H1 (cell line): ENCODE results near the gene SETD1B. TPM values are rescaled to one million over a fixed set of nuclear protein-coding genes. Genes with fewer than 3 reads are reported as not detected.

Source experiments
- CTCF ChIA-PET: fragments of 300-600 bp; sonication (Branson Sonifier 250); formaldehyde crosslinking; loops from one replicate; lab custom pipeline; 2021; ENCODE audit not compliant: partially characterized antibody; lab: Charles Lee
- POLR2A ChIA-PET: fragments of 300-600 bp; sonication (Branson Sonifier 250); formaldehyde crosslinking; loops from one replicate; lab custom pipeline; 2021; ENCODE audit warnings: inconsistent platforms; ENCODE audit not compliant: partially characterized antibody; lab: Charles Lee
- DNase-seq, 2 experiments: peaks; one replicate each; pipeline versions ENCODE4 v3.0.0 to v3.0.0-alpha.2; 2010 to 2022; ENCODE audit warnings: low spot score in 2 of 2, low read depth in 1 of 2, mixed read lengths in 1 of 2
- FAIRE-seq: peaks from 2 replicates; lab custom pipeline; 2011; peaks lifted over from hg19 to GRCh38; lab: Jason Lieb, UNC
- H2AFZ ChIP-seq: 2 replicates; pipeline ENCODE4 v1.8.1; 2012; ENCODE audit warnings: low read length, inconsistent platforms
- H2AK5ac ChIP-seq: 2 replicates; pipeline ENCODE4 v1.6.1; 2013; ENCODE audit warnings: low read depth, low read length
- H2BK120ac ChIP-seq: replicated peaks from 2 replicates; pipeline ENCODE3; 2013; ENCODE audit warnings: low read depth, low read length, inconsistent platforms
- H2BK12ac ChIP-seq: 2 replicates; pipeline ENCODE4 v1.6.1; 2013; ENCODE audit warnings: low read depth, low read length
- H2BK15ac ChIP-seq: 2 replicates; pipeline ENCODE4 v1.6.1; 2013; ENCODE audit warnings: low read length
- H2BK20ac ChIP-seq: 2 replicates; pipeline ENCODE4 v1.6.1; 2013; ENCODE audit warnings: low read length
- H2BK5ac ChIP-seq: 2 replicates; pipeline ENCODE4 v1.6.1; 2013; ENCODE audit warnings: low read depth, low read length
- H3K14ac ChIP-seq: 2 replicates; pipeline ENCODE4 v1.6.1; 2013; ENCODE audit warnings: inconsistent platforms; ENCODE audit not compliant: insufficient read length
- H3K18ac ChIP-seq: 2 replicates; pipeline ENCODE4 v1.6.1; 2013; ENCODE audit warnings: low read length; ENCODE audit errors: extremely low read depth
- H3K23ac ChIP-seq: 2 replicates; pipeline ENCODE4 v1.6.1; 2013; ENCODE audit warnings: inconsistent platforms; ENCODE audit not compliant: insufficient read length
- H3K23me2 ChIP-seq: 2 replicates; pipeline ENCODE4 v1.6.1; 2013; ENCODE audit warnings: low read depth, low read length
- H3K27ac ChIP-seq: 2 replicates; pipeline ENCODE4 v1.6.1; 2011; ENCODE audit warnings: low read depth, low read length, inconsistent platforms
- H3K27me3 ChIP-seq, 4 experiments: replicated peaks in 1 of 4; 1 replicate in 1 of 4; 2 replicates in 3 of 4; pipeline versions ENCODE4 v1.6.1 to v1.8.1; 2011 to 2013; ENCODE audit warnings: low read length in 3 of 4, mild to moderate bottlenecking in 3 of 4, inconsistent platforms in 2 of 4, mixed read lengths in 2 of 4, moderate library complexity in 1 of 4; ENCODE audit not compliant: control insufficient read depth in 3 of 4, insufficient read depth in 3 of 4; ENCODE audit errors: extremely low read depth in 1 of 4
- H3K36me3 ChIP-seq, 4 experiments: 2 replicates each; pipeline versions ENCODE4 v1.6.1 to v1.8.1; 2011 to 2013; ENCODE audit warnings: mild to moderate bottlenecking in 4 of 4, low read length in 3 of 4, moderate library complexity in 2 of 4, control low read depth in 1 of 4, inconsistent platforms in 1 of 4; ENCODE audit not compliant: insufficient read depth in 4 of 4, control insufficient read depth in 2 of 4
- H3K4ac ChIP-seq: replicated peaks from 2 replicates; pipeline ENCODE3; 2013; ENCODE audit warnings: low read length, low read depth, mixed read lengths, inconsistent platforms; ENCODE audit not compliant: insufficient read length
- H3K4me1 ChIP-seq, 4 experiments: replicated peaks in 1 of 4; 1 replicate in 1 of 4; 2 replicates in 3 of 4; pipeline versions ENCODE4 v1.6.1 to v1.8.1; 2011 to 2013; ENCODE audit warnings: low read length in 3 of 4, inconsistent platforms in 2 of 4, mixed read lengths in 1 of 4; ENCODE audit not compliant: insufficient read depth in 4 of 4, control insufficient read depth in 3 of 4
- H3K4me2 ChIP-seq, 2 experiments: 2 replicates each; pipeline versions ENCODE4 v1.6.1 to v1.8.1; 2011 to 2013; ENCODE audit warnings: low read depth in 2 of 2, low read length in 2 of 2, control low read depth in 1 of 2, inconsistent platforms in 1 of 2, mild to moderate bottlenecking in 1 of 2; ENCODE audit not compliant: insufficient read depth in 1 of 2
- H3K4me3 ChIP-seq, 4 experiments: fragments of 200-600, 300-600 bp in 1 of 4; sonication (generic), shearing (Covaris generic), sonication (Bioruptor Twin) in 1 of 4; 2 replicates each; pipeline versions ENCODE4 v1.5.1 to v1.8.1; 2011 to 2016; ENCODE audit warnings: low read length in 4 of 4, low read depth in 3 of 4, control low read depth in 2 of 4, inconsistent platforms in 2 of 4, mild to moderate bottlenecking in 2 of 4, mixed read lengths in 1 of 4, moderate library complexity in 1 of 4; ENCODE audit not compliant: insufficient read depth in 2 of 4; ENCODE audit errors: extremely low read depth in 1 of 4
- H3K56ac ChIP-seq: replicated peaks from 2 replicates; pipeline ENCODE3; 2013; ENCODE audit warnings: low read depth, mild to moderate bottlenecking, mixed read lengths, low read length, inconsistent platforms; ENCODE audit not compliant: insufficient read length
- H3K79me1 ChIP-seq: 2 replicates; pipeline ENCODE4 v1.6.1; 2013; ENCODE audit warnings: low read depth, low read length, control low read depth
- H3K79me2 ChIP-seq, 2 experiments: 2 replicates each; pipeline versions ENCODE4 v1.6.1 to v1.8.1; 2012 to 2013; ENCODE audit warnings: low read length in 2 of 2, mild to moderate bottlenecking in 2 of 2, inconsistent platforms in 1 of 2; ENCODE audit not compliant: insufficient read depth in 2 of 2, control insufficient read depth in 1 of 2
- H3K9ac ChIP-seq, 4 experiments: replicated peaks in 1 of 4; 1 replicate in 1 of 4; 2 replicates in 3 of 4; pipeline versions ENCODE4 v1.6.1 to v1.8.1; 2011 to 2013; ENCODE audit warnings: low read depth in 3 of 4, low read length in 3 of 4, control low read depth in 2 of 4, mild to moderate bottlenecking in 2 of 4, moderate library complexity in 2 of 4, inconsistent platforms in 1 of 4; ENCODE audit errors: extremely low read depth in 1 of 4
- H3K9me3 ChIP-seq, 2 experiments: 2 replicates each; pipeline versions ENCODE4 v1.6.1 to v1.8.1; 2012 to 2013; ENCODE audit warnings: mild to moderate bottlenecking in 2 of 2, moderate library complexity in 2 of 2, control low read depth in 1 of 2, inconsistent platforms in 1 of 2, low read depth in 1 of 2, low read length in 1 of 2, mixed read lengths in 1 of 2; ENCODE audit not compliant: insufficient read depth in 2 of 2
- H4K20me1 ChIP-seq, 2 experiments: replicated peaks in 1 of 2; 2 replicates each; pipeline versions ENCODE3 to v1.8.1; 2011 to 2013; ENCODE audit warnings: inconsistent platforms in 2 of 2, low read length in 2 of 2, mild to moderate bottlenecking in 1 of 2; ENCODE audit not compliant: insufficient read depth in 2 of 2, control insufficient read depth in 1 of 2
- H4K5ac ChIP-seq: 2 replicates; pipeline ENCODE4 v1.6.1; 2013; ENCODE audit warnings: low read length, low read depth, mixed read lengths, inconsistent platforms; ENCODE audit not compliant: insufficient read length
- H4K8ac ChIP-seq: 2 replicates; pipeline ENCODE4 v1.8.0; 2013; ENCODE audit warnings: mild to moderate bottlenecking, moderate library complexity, low read length, inconsistent platforms; ENCODE audit not compliant: insufficient read depth; ENCODE audit errors: extremely low read depth
- H4K91ac ChIP-seq: replicated peaks from 2 replicates; pipeline ENCODE3; 2013; ENCODE audit warnings: low read length, mixed read lengths, inconsistent platforms; ENCODE audit not compliant: insufficient read length
- CBX5 ChIP-seq: fragments of 300-800, 300-1000 bp; sonication (generic); IDR thresholded peaks from 2 replicates; pipeline ENCODE4 v1.7.1; 2016; ENCODE audit warnings: antibody characterized with exemption, low read length, low read depth
- EGR1 ChIP-seq: IDR thresholded peaks from 2 replicates; pipeline ENCODE4 v1.6.1; 2011; ENCODE audit warnings: low read depth, low read length, borderline replicate concordance
- KDM1A ChIP-seq: fragments of 200-600, 300-600 bp; sonication (generic); IDR thresholded peaks from 2 replicates; pipeline ENCODE4 v1.7.1; 2016; ENCODE audit warnings: mild to moderate bottlenecking, low read length, borderline replicate concordance
- NRF1 ChIP-seq: IDR thresholded peaks from 2 replicates; pipeline ENCODE4 v1.6.1; 2011; ENCODE audit warnings: mild to moderate bottlenecking, low read depth, low read length, improper control_type of control experiment
- SIN3A ChIP-seq, 2 experiments: IDR thresholded peaks in 1 of 2; conservative IDR thresholded peaks in 1 of 2; 2 replicates each; pipeline ENCODE4 v1.6.1; 2011 to 2012; ENCODE audit warnings: low read length in 2 of 2, improper control_type of control experiment in 1 of 2, low read depth in 1 of 2, mild to moderate bottlenecking in 1 of 2
- SP4 ChIP-seq: IDR thresholded peaks from 2 replicates; pipeline ENCODE4 v1.6.1; 2012; ENCODE audit warnings: low read length, inconsistent platforms
- TAF1 ChIP-seq: IDR thresholded peaks from 2 replicates; pipeline ENCODE4 v1.6.1; 2011; ENCODE audit warnings: mild to moderate bottlenecking, low read depth, low read length
- WGBS, 2 experiments: shearing (Covaris generic) in 1 of 2; methylation state at CpG; one replicate each; pipeline versions ENCODE4 v1.1.6 to v1.1.7; 2013 to 2015; ENCODE audit warnings: low lambda C conversion rate in 2 of 2, mixed read lengths in 2 of 2, inconsistent platforms in 1 of 2, low coverage in 1 of 2, missing lambda C conversion rate in 1 of 2; ENCODE audit not compliant: insufficient replicate concordance in 2 of 2, insufficient coverage in 1 of 2, insufficient read length in 1 of 2; ENCODE audit errors: extremely low coverage in 1 of 2, missing lambda C conversion rate in 1 of 2; 5-methylcytosine and 5-hydroxymethylcytosine counted together
- polyA plus RNA-seq, 7 experiments: library from polyadenylated mRNA; depleted of rRNA in 3 of 7; stranded (reverse) in 5 of 7; unstranded in 2 of 7; fragments of >200 nt in 5 of 7; fragments of 200-250 nt in 2 of 7; gene quantifications; 1 replicate in 5 of 7; 2 replicates in 1 of 7; 4 replicates in 1 of 7; pipeline versions ENCODE4 v1.2.1 to v1.2.3, GENCODE V29; 2011 to 2013; ENCODE audit warnings: missing spikeins in 2 of 7, mixed read lengths in 2 of 7
- total RNA-seq: library from RNA; stranded (reverse); fragmentation: NEBNext Ultra II Directional; extraction: Animal tissue kit (Norgen Biotek cat#: 25700); gene quantifications from 2 replicates; pipeline ENCODE4 v1.2.1, GENCODE V29; 2021
- TF ChIP-seq, protein P1 (sequence below): IDR thresholded peaks from 2 replicates; pipeline ENCODE4 v1.6.1; 2012; ENCODE audit warnings: inconsistent platforms
- TF ChIP-seq, protein P2 (sequence below): IDR thresholded peaks from 2 replicates; pipeline ENCODE4 v1.6.1; 2012; ENCODE audit warnings: inconsistent platforms

SETD1B gene
- total and polyA plus RNA-seq, 2 of the 8 experiments (the other 6 are each of a cell fraction or from before 2014, with no cell fraction given) = 1.3 to 17.7 TPM

DNA sequence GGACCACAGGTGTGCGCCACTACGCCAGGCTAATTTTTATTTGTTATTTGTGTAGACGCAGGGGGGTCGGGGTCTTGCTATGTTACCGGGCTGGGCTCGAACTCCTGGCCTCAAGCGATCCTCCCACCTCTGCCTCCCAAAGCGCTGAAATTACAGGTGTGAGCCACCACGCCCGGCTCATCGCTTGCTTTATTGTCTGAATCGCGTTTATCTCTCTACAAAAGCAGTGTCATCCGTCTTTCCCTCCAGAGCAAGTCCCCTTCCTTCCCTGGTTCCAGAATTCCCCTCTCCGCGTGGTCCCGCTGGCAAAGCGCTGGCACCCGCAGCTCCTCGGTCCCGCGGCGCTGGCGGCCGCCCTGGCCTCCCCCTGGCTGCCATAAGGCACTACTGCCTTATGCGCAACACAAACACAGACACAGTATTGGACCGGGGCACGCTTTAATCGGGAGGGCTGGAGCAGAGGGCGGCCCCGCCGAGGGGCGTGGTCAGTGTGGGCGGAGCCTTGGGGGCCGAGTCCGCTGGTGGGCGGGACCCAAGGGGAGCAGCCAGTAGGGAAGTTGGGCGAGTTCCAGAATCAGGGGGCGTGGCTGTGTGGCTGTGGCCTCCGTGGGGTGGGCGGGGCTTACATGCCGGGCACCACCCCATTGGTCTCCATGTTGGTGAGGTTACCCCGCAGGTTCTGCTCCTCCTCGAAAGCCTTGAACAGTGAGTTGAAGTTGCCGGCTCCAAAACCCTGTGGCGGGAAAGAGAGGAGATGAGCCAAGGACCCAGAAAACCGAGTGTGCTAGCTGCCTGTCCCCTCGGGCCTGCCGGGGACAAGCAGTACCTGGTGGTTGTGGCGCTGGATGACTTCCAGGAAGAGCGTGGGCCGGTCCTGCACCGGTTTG is 35.5 kb downstream of the SETD1B start:
- 21% methylated on average over 48 of the region's 53 CpGs; no CpG with 5 or more reads in 1 of the 2 experiments for WGBS, 2 experiments
- TF ChIP-seq, protein P1, sequence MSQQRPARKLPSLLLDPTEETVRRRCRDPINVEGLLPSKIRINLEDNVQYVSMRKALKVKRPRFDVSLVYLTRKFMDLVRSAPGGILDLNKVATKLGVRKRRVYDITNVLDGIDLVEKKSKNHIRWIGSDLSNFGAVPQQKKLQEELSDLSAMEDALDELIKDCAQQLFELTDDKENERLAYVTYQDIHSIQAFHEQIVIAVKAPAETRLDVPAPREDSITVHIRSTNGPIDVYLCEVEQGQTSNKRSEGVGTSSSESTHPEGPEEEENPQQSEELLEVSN = peak; percentile 11; the same call in 1 of the 2 replicates
- TF ChIP-seq SP4 = peak; percentile 79; the same call in 1 of the 2 replicates
- peak; percentile 9 to 38; a peak in 2 of 4 replicates for TF ChIP-seq SIN3A (conservative IDR thresholded peaks at IDR 0.05 in 1 of 2, IDR thresholded peaks at IDR 0.05 in 1 of 2; ENCODE audit: low read depth in 1 of 2, low read length in 2 of 2)
- TF ChIP-seq, protein P2, sequence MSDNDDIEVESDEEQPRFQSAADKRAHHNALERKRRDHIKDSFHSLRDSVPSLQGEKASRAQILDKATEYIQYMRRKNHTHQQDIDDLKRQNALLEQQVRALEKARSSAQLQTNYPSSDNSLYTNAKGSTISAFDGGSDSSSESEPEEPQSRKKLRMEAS = peak; percentile 55; the same call in 1 of the 2 replicates
- no peak for TF ChIP-seq CBX5
- TF ChIP-seq EGR1 = peak; percentile 32; the same call in 1 of the 2 replicates
- peak; percentile 71 for TF ChIP-seq TAF1
- TF ChIP-seq NRF1 = 0 out of 2 replicates have a peak, but pooled peaks have one; percentile 6
- no peak for TF ChIP-seq KDM1A

More for the DNA sequence above, 35.5 kb downstream of the SETD1B start:
- H2AFZ ChIP-seq = peak overlapping the region; percentile 23
- H3K4me3 ChIP-seq = peak overlapping the region; percentile 65 to 87 (median 75)
- H4K20me1 ChIP-seq = no peaks in the 10 kb centered on the region
- no peak overlapping the region for H3K23ac ChIP-seq
- H3K36me3 ChIP-seq = no peaks in the 10 kb centered on the region
- H3K18ac ChIP-seq = peak overlapping the region; percentile 100
- H3K79me1 ChIP-seq = no peaks in the 10 kb centered on the region
- CTCF ChIA-PET = interaction anchor here (0.7 to 11.1 kb wide), 13 partner anchors 11 to 308 kb away, joined by 3 to 111 read pairs (median 4); partner anchors contain the start of genes HPD and RHOF
- H2BK20ac ChIP-seq = 0 out of 2 replicates have a peak overlapping the region, but pooled peaks have one; percentile 34
- DNase-seq (peak; percentile 96 to 100), FAIRE-seq (no peak)
- H3K4me2 ChIP-seq = peak overlapping the region; percentile 77 to 80
- 0 out of 2 replicates have a peak overlapping the region, but pooled peaks have one; percentile 68 for H2BK12ac ChIP-seq
- peak overlapping the region; percentile 81; the same call in 1 of the 2 replicates for H2BK15ac ChIP-seq
- H3K23me2 ChIP-seq = peaks cover 5% of the 10 kb centered on the region
- H3K14ac ChIP-seq = no peak overlapping the region
- POLR2A ChIA-PET = interaction anchor here (0.6 to 6.2 kb wide), 14 partner anchors 9 to 426 kb away, joined by 3 to 51 read pairs (median 4); partner anchors contain the start of genes CFAP251, PSMD9, RHOF and SETD1B
- H2BK120ac ChIP-seq = no peak overlapping the region
- peak overlapping the region in 3 of 4 experiments; percentile 80 to 93 (median 87); a peak in 6 of 7 replicates for H3K9ac ChIP-seq
- H3K9me3 ChIP-seq = no peaks in the 10 kb centered on the region
- H3K4me1 ChIP-seq = no peaks in the 10 kb centered on the region; a peak in 2 of 7 replicates
- peak overlapping the region; percentile 55 for H3K4ac ChIP-seq
- H3K27me3 ChIP-seq = no peaks in the 10 kb centered on the region
- peak overlapping the region; percentile 93 for H4K8ac ChIP-seq
- H3K56ac ChIP-seq = no peak overlapping the region
- peak overlapping the region; percentile 61 for H4K5ac ChIP-seq
- H2AK5ac ChIP-seq = peak overlapping the region; percentile 28; the same call in 1 of the 2 replicates
- peak overlapping the region; percentile 75; the same call in 1 of the 2 replicates for H3K27ac ChIP-seq
- no peak overlapping the region for H4K91ac ChIP-seq
- H2BK5ac ChIP-seq = peak overlapping the region; percentile 90
- H3K79me2 ChIP-seq = no peaks in the 10 kb centered on the region
